ENCODE measurements around the gene TCF4.
A peak's percentile ranks its signal among the peaks of the same experiment; 100 is the strongest.

Gene TCF4

DNA sequence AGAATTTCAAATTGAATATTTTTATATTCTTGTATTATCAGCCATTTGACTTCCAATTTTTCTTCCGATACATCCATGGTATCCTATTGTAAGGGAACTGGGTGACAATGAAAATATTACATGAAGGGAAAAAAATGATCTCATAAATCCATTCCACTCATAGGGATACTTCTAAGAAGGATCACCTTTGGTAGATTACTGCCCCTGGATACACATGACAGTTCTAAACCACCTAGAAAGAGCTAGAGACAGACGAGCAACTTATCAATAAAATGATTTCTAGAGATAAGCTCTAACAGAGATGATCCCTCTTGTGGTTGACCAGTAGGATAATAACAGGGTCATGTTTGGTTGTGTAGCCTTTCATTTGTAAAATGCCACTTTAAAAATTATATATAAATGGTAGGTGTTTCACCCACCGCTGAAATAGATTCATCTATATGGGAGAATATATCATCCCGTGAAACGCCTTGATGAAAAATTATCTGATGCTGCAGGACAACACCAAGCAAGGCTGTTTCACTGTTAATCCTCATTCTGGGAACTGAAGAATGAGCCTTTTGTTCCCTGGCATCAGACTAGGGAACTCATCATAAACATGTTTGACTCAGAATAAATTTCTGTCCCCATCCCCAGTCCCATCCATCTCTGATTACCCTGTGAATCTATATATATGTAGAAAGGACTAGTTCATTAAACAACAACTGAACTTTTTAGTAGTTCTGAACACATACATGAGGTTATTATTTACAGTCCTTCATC, 180.0 kb downstream of the TCF4 start:
- DNase-seq = no peak

DNA sequence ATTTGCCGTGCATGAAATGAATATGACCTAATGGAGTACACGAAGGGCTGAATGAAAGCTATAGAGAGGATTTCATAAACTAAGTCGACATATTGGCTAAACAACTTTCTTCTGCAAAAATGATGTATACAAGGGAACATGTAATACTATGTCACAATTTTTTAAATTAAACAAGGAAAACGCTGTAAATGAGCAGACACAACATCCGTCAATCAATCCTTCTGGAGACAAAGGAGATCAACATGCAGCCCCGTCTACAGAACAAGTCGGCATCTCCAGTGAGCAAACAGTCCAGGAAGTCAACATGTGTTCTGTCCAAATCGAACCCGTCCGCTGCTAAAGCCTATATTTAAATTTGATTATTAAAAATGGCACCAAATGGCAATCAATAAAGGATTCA, 180.8 kb downstream of the TCF4 start:
- no peak for DNase-seq

DNA sequence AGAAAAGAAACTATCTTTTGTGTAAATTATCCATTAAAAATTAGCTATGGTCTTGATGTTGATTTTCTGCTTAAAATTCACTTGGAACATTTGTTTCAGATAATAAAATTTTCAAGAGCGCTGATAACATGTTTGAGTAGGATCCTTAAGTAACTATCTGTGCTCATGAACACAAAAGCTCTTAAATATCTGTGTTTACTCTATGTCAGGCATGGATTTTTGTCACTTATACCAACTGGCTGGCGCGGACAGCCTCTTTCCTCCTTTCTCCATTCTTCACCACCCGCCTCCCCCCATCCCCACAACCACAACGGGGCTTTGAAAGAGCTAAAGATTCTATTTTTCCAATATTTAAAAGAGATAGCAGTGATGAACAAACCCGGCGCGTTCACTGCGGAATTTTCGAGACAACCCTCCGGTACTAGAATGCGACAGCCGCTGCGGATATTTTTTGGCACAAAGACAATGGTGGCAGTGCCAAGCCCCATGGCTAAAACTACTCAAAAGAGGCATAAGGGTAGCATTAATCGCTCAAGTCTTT, 181.5 kb downstream of the TCF4 start:
- no peak for DNase-seq

- no peak for DNase-seq
Observed at GRCh38 chr18:55405893-55406406, 182.0 kb downstream of the TCF4 start.

DNA sequence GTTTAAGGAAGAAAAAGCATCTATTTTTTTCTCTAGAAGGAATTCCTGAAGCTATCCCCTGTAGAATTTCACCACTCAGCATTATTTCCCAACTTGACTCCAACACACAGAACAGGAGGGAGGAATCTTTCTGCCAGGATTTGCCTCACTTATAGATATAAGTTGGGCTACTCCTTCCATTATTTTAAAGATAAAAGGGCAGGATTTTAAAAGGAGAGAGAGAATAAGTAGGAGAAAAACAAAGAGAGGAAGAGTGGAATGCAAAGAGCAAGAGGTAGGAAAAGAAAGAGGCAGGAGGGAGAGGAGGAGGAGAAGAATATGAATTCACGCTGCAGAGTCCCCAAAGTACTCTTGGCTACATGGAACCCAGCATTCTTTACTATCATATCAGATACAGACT, 182.5 kb downstream of the TCF4 start:
- peak; percentile 48 for DNase-seq

DNA sequence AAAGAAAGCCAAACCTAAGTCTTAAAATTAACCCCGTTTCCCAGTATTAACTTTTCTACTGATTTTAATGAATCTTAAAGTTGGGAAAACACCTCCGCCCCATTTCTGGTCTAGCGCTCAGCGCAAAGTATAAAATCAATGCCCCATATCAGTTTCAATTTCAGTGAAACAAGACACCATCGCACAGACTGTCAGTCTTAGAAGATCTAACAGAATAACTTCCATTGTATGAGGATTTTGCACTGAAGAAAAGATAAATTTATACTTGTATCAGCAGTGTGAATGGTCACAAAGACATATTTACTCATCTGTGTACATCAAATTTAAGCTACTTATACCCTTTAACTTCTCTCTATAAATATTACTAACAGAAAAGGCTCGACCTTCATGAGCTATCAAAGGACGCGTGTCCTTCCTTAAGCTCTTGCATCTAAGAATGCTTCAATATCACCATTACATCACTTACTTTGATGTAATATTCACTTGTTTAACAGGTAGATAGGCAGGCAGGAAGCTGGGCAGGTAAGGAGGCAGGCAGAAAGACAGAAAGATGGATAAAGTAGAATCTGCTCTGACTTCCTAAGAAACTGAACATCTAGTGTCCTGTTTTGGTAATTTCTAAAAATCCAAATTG, 183.0 kb downstream of the TCF4 start:
- DNase-seq = no peak

DNA sequence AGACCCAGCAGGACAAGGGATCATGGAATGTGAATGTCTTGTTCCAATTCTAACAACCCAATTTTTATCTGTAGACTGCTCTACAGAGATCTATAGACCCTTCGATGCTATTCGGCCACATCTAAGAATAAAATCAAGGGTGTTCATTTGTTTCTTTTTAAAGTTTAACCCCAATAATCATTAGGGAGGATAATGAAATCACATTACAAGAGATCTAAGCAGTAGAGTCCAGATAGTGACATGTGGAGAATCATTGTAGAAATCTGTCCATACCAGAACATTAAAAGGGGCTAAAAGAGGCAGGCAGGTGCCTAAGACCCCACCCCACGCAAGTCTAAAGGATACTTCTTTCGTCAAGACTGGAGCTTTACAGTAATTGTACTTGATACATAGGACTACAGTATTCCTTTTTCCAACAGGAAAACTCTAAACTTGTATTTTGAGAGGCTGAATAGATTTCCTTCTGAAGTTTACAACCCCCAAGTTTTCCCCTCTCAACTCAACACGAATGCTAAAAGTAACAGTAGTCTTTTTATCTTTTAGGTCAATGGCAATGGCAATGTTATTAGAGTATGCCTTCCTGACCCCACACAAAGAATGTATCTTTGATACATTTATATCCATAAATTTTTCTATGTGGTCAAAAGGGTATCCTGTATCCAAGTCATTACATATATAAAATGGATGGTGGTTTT, 183.7 kb downstream of the TCF4 start:
- DNase-seq = no peak

- no peak for DNase-seq
Observed at GRCh38 chr18:55403421-55403949, 184.5 kb downstream of the TCF4 start.

GRCh38 chr18:55402731-55403405, 185.1 kb downstream of the TCF4 start:
- DNase-seq = no peak

- DNase-seq = peak; percentile 63
Observed at GRCh38 chr18:55401638-55402191, 186.3 kb downstream of the TCF4 start.

- no peak for DNase-seq
Observed at GRCh38 chr18:55400590-55401541, 187.1 kb downstream of the TCF4 start.

DNA sequence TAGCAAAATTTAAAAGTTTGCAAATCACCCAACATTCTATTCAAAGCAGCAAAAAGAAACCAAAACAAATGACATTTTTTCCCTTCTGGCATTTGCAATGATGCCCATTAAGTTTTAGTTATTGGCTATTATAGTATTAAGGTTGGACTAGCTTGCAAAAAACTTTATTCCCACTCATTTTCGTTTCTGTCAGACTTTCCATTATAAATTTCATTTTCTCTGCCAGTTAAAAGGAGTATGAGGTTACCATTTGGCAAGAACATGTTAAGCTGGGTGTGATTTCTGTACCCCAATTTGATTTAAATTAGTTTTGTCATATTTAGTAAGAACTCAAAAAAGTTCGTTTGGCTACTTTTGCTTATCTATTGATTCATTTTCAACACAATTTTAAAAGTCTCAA, 187.9 kb downstream of the TCF4 start:
- no peak for DNase-seq

DNA sequence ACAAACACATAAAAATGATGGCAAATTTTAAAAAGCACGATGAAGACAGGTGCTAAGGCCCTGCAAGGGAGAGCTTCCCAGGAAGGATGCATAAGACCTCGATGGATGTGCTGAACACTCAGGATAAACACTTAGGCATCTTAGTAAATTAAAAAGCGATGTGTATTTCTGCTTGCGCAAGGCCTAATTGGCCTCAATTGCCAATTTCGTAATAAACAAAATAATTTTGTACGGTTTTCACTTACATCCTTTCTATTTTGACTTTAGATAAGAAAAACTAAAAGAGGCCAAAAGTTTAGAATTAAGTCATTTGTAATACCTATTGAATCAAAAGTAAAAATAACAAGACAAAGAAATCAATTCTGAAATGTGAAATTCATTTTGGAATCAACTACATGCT, 189.1 kb downstream of the TCF4 start:
- no peak for DNase-seq

DNA sequence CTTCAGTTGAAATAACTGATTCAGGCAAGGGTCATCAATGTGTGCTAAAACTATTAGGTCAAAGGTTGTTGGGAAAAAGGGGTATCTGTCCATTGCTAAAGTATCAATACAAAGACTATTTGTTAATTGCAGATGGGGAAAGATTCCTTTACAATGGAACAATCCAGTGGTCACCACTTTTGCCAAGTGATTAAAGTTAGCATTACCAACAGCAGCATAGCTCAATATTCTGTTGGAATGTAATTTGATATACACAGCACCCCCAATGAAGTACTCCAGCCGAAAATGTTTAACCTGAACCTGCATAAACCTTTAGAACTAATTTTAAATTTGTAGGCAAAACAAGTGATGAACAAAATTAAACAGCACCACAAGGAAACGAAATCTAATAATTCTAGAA, 191.0 kb downstream of the TCF4 start:
- no peak for DNase-seq

- no peak for DNase-seq
Observed at GRCh38 chr18:55396267-55396905, 191.6 kb downstream of the TCF4 start.

DNA sequence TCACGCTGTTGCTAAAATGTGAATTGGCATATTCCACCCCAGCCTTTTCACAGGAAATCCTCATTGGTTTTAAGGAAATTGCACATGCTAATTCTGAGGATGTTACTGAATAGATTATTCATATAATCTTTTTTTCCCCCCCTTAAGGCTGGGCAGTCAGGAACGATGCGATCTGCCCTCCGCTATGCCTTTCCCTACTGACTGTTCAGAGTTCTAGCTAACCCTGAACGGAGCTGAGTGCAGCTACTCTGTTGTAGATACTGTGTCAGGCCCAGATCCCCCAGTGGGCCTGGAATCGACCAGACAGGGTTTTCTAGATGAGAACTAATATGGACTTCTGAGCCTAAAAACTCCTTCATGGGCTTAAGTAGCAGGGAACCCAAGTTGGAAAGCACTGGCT, 192.2 kb downstream of the TCF4 start:
- no peak for DNase-seq

DNA sequence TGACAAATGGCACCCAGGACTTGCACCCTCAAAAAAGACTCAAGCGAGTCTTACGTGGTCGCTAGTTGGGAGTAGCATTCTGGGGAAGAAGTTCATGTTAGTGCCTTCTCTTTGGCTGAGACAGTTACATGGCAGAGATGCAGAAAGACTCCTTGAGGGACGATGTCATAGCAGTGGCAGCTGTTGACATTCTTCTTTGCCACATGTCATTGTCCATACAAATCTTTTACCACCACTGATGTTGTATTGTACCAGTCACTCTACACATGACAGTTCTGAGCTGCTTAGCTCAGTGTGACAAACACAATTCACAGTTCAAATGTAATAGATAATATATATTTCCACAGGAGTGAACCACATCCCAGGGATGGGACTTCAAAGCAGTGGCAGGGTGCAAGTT, 197.1 kb downstream of the TCF4 start:
- DNase-seq = no peak

DNA sequence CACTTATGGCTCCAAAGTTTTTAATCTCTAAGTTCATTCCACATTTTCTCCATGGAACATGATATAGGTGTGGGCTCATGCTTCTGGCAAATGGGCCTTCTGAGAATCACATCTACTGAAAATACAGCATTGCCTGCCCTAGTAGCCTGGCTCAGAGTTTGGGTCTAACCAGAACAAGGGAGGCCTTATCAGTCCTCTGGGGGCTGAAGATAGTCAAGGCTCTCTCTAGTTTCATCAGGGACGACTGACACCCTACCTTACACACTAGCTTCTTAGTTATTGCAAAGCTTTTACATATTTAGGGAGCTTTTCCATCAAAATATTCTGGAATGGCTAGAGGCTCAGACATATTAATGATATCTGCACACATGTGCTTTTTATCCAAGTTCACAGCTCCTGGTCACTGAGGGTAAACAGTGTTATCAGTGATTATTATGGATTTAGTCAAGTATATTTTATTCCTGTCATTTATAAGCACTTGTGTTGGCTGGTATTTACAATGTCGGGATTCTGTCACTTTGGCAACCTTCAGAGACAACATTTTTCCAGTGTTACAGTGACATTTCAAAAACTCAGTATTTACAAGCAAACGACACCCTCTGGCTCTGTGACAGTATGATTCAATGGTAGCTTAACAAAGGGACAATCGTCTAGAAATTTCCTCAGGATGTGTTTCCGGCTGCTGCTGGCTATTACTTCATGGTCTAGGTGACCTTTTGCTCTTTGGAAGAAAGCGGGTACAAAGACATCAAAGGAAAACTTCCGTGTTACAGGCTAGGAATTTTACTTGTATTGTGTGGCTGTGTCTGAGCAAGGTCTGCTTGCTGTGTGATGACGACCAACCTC, 200.6 kb downstream of the TCF4 start:
- DNase-seq = no peak

GRCh38 chr18:55386545-55386944, 201.4 kb downstream of the TCF4 start:
- DNase-seq = no peak
